PC-9 (cell line): ENCODE data around the gene CKS1B. TPM values are rescaled to one million over a fixed set of nuclear protein-coding genes. Genes with fewer than 3 reads are reported as not detected.
"Not testable (repeated sequence)": the region's sequence is repeated elsewhere in the genome, so short reads cannot be mapped to it uniquely, and the experiment has no call there.

Experiments
- BruUV-seq: library from RNA; stranded (reverse); fragments of 400-500 nt; replicated peaks from 2 replicates; lab custom pipeline; 2021; lab: Mats Ljungman, UMichigan
- CTCF ChIA-PET: fragments of 300-600 bp; sonication (Branson Sonifier 250); formaldehyde crosslinking; loops from one replicate; lab custom pipeline; 2022; ENCODE audit warnings: antibody characterized with exemption; lab: Charles Lee
- POLR2A ChIA-PET: fragments of 300-600 bp; sonication (Branson Sonifier 250); formaldehyde crosslinking; loops from one replicate; lab custom pipeline; 2022; ENCODE audit warnings: antibody characterized with exemption; ENCODE audit not compliant: unreplicated experiment; lab: Charles Lee
- DNase-seq, 2 experiments: peaks; one replicate each; pipeline versions ENCODE4 v3.0.0 to v3.0.0-alpha.2; 2015 to 2022; ENCODE audit warnings: mixed read lengths in 1 of 2
- H2AFZ ChIP-seq: fragments of 200-600 bp; sonication (generic); 2 replicates; pipeline ENCODE4 v1.8.1; 2017; ENCODE audit warnings: antibody characterized with exemption
- H3F3A ChIP-seq: fragments of 200-600 bp; sonication (generic); 2 replicates; pipeline ENCODE4 v1.8.1; 2017; ENCODE audit warnings: antibody characterized with exemption, mild to moderate bottlenecking, low read depth; ENCODE audit not compliant: insufficient read depth
- H3K27ac ChIP-seq: fragments of 200-600 bp; sonication (generic); 2 replicates; pipeline ENCODE4 v1.6.1; 2016; ENCODE audit warnings: mixed run types
- H3K27me3 ChIP-seq: fragments of 200-600 bp; sonication (generic); 2 replicates; pipeline ENCODE4 v1.6.1; 2016; ENCODE audit warnings: low read depth, mixed run types; ENCODE audit not compliant: insufficient read depth
- H3K36me3 ChIP-seq: fragments of 200-600 bp; sonication (generic); 2 replicates; pipeline ENCODE4 v1.6.1; 2016; ENCODE audit warnings: low read depth, mixed run types
- H3K4me1 ChIP-seq: fragments of 200-600 bp; sonication (generic); replicated peaks from 2 replicates; pipeline ENCODE4 v1.6.1; 2016; ENCODE audit warnings: mixed run types; ENCODE audit not compliant: insufficient read depth
- H3K4me2 ChIP-seq: fragments of 200-600 bp; sonication (generic); 2 replicates; pipeline ENCODE4 v1.6.1; 2017; ENCODE audit warnings: mixed run types
- H3K4me3 ChIP-seq: fragments of 200-600 bp; sonication (generic); 2 replicates; pipeline ENCODE4 v1.6.1; 2016; ENCODE audit warnings: mixed run types
- H3K79me2 ChIP-seq: fragments of 200-600 bp; sonication (generic); 2 replicates; pipeline ENCODE4 v1.6.1; 2017; ENCODE audit warnings: low read depth, mixed run types
- H3K9me2 ChIP-seq: fragments of 200-600 bp; sonication (generic); 2 replicates; pipeline ENCODE4 v1.8.1; 2017; ENCODE audit warnings: mild to moderate bottlenecking; ENCODE audit not compliant: insufficient read depth
- H3K9me3 ChIP-seq: fragments of 200-600 bp; sonication (generic); 2 replicates; pipeline ENCODE4 v1.8.1; 2016; ENCODE audit warnings: low read depth; ENCODE audit not compliant: insufficient read depth
- H4K20me1 ChIP-seq: fragments of 200-600 bp; sonication (generic); 2 replicates; pipeline ENCODE4 v1.8.1; 2017; ENCODE audit not compliant: insufficient read depth
- CTCF ChIP-seq: fragments of 200-600 bp; sonication (generic); conservative IDR thresholded peaks from 2 replicates; pipeline ENCODE4 v1.6.1; 2017; ENCODE audit warnings: mixed run types, antibody characterized with exemption, mild to moderate bottlenecking, moderate library complexity
- EZH2 ChIP-seq: fragments of 200-600 bp; sonication (generic); IDR thresholded peaks from 2 replicates; pipeline ENCODE4 v1.8.0; 2017; ENCODE audit warnings: antibody characterized with exemption, low read depth
- intact Hi-C: fragments of 100-400 bp; cut with micrococcal nuclease; formaldehyde crosslinking; loops from one replicate; pipeline ENCODE4 v1.10.0; 2022; ENCODE audit not compliant: unreplicated experiment
- total RNA-seq: library from RNA; stranded (reverse); gene quantifications from 2 replicates; pipeline ENCODE4 v1.2.3, GENCODE V29; 2021

Gene CKS1B
- total RNA-seq, 1 experiment from 2014 or later: 236 TPM

GRCh38 chr1:154983776-154984466, 9.4 kb downstream of the CKS1B start:
- POLR2A ChIA-PET: interaction anchor here (0.6 to 1.1 kb wide), 3 partner anchors 10 to 33 kb away, joined by 4 to 6 read pairs (median 5); no protein-coding TSS in a partner anchor
- H4K20me1 ChIP-seq: no peaks in the 10 kb centered on the region
- H3K27ac ChIP-seq: no peak overlapping the region
- peak overlapping the region; percentile 93 for H3K4me2 ChIP-seq
- H3K36me3 ChIP-seq: peaks cover 26% of the 10 kb centered on the region
- peaks cover 50% of the 10 kb centered on the region for H3F3A ChIP-seq
- no peaks in the 10 kb centered on the region for H3K27me3 ChIP-seq
- peak overlapping the region; percentile 81; the same call in 1 of the 2 replicates for H2AFZ ChIP-seq
- CTCF ChIA-PET: interaction anchor here (0.7 to 0.8 kb wide), 2 partner anchors 10 to 33 kb away, joined by 5 to 7 read pairs; no protein-coding TSS in a partner anchor
- intact Hi-C loops: no loop called here
- TF ChIP-seq CTCF (no peak; the same call in 1 of the 2 replicates), EZH2 (no peak)
- H3K4me3 ChIP-seq: peak overlapping the region; percentile 72
- BruUV-seq: TSS peak; percentile 30
- H3K9me3 ChIP-seq: no peaks in the 10 kb centered on the region
- no peaks in the 10 kb centered on the region for H3K9me2 ChIP-seq
- no peak for DNase-seq
- peaks cover 32% of the 10 kb centered on the region for H3K4me1 ChIP-seq
- peaks cover 66% of the 10 kb centered on the region for H3K79me2 ChIP-seq

GRCh38 chr1:154986736-154987135, 12.3 kb downstream of the CKS1B start:
- DNase-seq, intact Hi-C loops, BruUV-seq, H3K4me3 ChIP-seq, H2AFZ ChIP-seq, H4K20me1 ChIP-seq, POLR2A ChIA-PET, H3K9me2 ChIP-seq, H3K27me3 ChIP-seq, H3K9me3 ChIP-seq: not testable (repeated sequence)
- H3K4me1 ChIP-seq: peaks cover 32% of the 10 kb centered on the region
- peaks cover 18% of the 10 kb centered on the region for H3K36me3 ChIP-seq
- H3K79me2 ChIP-seq: peaks cover 58% of the 10 kb centered on the region
- peak overlapping the region; percentile 48 for H3K27ac ChIP-seq
- H3K4me2 ChIP-seq: peak overlapping the region; percentile 33
- H3F3A ChIP-seq: peaks cover 29% of the 10 kb centered on the region
- CTCF ChIA-PET: interaction anchor here (0.6 to 1.1 kb wide), 2 partner anchors 10 to 329 kb away, joined by 3 to 7 read pairs; no protein-coding TSS in a partner anchor

GRCh38 chr1:154987326-154987725, 12.8 kb downstream of the CKS1B start:
- peak in 1 of 2 experiments; percentile 74 for DNase-seq
- peaks cover 29% of the 10 kb centered on the region for H3F3A ChIP-seq
- intact Hi-C loops: no loop called here
- POLR2A ChIA-PET: no interaction called here
- peaks cover 58% of the 10 kb centered on the region for H3K79me2 ChIP-seq
- peaks cover 30% of the 10 kb centered on the region for H3K4me1 ChIP-seq
- no peaks in the 10 kb centered on the region for H3K9me2 ChIP-seq
- H3K36me3 ChIP-seq: peaks cover 18% of the 10 kb centered on the region
- CTCF ChIA-PET: interaction anchor here (1.1 kb wide), 1 partner anchor 9 kb away, joined by 7 read pairs; no protein-coding TSS in a partner anchor
- H3K4me3 ChIP-seq: no peak overlapping the region
- peak overlapping the region; percentile 33 for H3K4me2 ChIP-seq
- no TSS peak for BruUV-seq
- TF ChIP-seq CTCF (no peak), EZH2 (no peak)
- no peaks in the 10 kb centered on the region for H4K20me1 ChIP-seq
- H2AFZ ChIP-seq: no peak overlapping the region
- H3K9me3 ChIP-seq: no peaks in the 10 kb centered on the region
- peak overlapping the region; percentile 48 for H3K27ac ChIP-seq
- H3K27me3 ChIP-seq: no peaks in the 10 kb centered on the region
